GM21423 (cell line): Measurements from ENCODE around the gene NLGN4X.

ENCODE experiments used
- ATAC-seq: cut with Tn5 transposase; IDR thresholded peaks from one replicate; pipeline ENCODE4 v1.9.1; 2021; ENCODE audit warnings: mild to moderate bottlenecking, moderate library complexity; ENCODE audit not compliant: unreplicated experiment

NLGN4X gene

DNA sequence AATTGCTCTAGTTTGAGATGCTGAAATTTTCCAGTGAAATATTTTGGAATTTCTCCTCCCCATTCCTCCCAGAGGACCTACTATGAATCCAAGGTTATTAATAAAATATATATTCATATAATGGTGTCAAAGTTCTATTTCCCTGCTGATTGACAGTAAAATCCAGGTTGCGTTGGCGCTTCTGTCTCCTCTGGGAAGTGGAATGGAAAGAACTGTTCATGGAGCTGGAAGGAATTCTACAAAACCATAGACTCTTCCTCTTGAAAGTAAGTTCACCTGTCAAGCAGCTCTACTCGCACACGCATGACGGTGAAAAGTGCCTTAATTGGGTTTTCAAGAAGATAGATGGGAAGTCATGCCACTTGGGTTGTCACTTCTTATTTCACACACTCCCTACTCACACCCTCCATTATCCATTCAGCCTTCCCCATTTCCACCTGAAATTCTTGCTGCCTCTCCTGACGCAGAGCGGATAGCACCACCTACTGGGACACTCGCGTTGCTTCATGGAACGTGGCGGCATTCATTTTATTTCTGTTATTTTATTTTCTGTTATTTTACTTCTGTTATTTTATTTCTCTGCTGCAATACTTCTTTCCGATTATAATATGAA is 351.6 kb downstream of the NLGN4X start:
- ATAC-seq: no peak

DNA sequence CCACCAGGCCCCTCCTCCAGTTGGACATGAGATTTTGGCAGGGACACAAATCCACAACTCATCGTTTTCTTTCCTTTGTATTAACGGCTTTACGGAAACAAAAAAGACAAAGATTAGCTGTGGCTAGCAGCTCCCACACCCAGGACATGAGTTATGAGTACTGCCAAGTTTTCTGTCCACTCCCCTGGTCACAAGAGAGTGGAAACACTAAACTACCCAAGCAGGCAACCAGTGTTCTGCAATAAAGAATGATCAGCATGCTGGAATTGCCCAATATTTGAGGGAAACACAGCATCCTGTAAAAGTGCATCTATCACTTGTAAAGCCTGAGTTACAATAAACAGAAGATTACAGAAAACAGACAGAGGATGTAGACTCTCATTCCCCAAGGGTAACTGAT is 358.4 kb downstream of the NLGN4X start:
- no peak for ATAC-seq

- ATAC-seq: no peak
Observed at GRCh38 chrX:5869786-5870185, 358.9 kb downstream of the NLGN4X start.

GRCh38 chrX:5867778-5868177 is 360.9 kb downstream of the NLGN4X start:
- no peak for ATAC-seq

- ATAC-seq: no peak
Observed at GRCh38 chrX:5857232-5857631, 371.4 kb downstream of the NLGN4X start.

GRCh38 chrX:5852941-5853340 is 375.7 kb downstream of the NLGN4X start:
- ATAC-seq: no peak

DNA sequence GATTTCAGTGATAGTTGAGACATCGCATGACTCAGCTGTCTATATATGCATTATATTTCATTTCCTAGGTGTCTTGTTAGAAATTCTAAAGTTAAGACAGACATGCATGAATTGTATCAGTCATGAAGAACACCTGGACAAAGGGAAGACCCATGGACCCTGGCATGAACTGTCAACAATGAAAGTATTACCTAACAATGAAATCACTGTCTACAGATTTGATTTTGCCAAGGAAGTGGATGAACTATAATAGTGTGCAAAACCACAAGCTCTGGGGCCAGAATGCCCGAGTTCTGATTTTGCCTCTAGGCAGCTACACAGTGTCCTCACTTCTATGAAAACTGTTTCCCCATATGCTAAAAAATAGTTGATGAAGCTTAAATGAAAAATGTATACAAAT is 386.1 kb downstream of the NLGN4X start:
- ATAC-seq: no peak
